Measurements from ENCODE around the gene UGDH. TPM values are rescaled to one million over a fixed set of nuclear protein-coding genes. Genes with fewer than 3 reads are reported as not detected.

Gene UGDH
- total and polyA plus RNA-seq, 2 of the 13 experiments (the other 11 are each of a cell fraction or from before 2014, with no cell fraction given), result 99.0 to 384 TPM

- TF ChIP-seq ARNT2 (CRISPR knock-in tag; IDR thresholded peaks at IDR 0.05; ENCODE audit: low read depth) (no peak), TEAD2 (CRISPR knock-in tag; IDR thresholded peaks at IDR 0.05) (no peak), DDIT3 (CRISPR knock-in tag; IDR thresholded peaks at IDR 0.05) (no peak), TBX3 (IDR thresholded peaks at IDR 0.05; ENCODE audit: borderline replicate concordance) (no peak), DMAP1 (CRISPR knock-in tag; IDR thresholded peaks at IDR 0.05) (no peak), YEATS4 (CRISPR knock-in tag; IDR thresholded peaks at IDR 0.05; ENCODE audit: borderline replicate concordance) (no peak), PBX3 (CRISPR knock-in tag; IDR thresholded peaks at IDR 0.05; ENCODE audit: borderline replicate concordance) (no peak), ZNF570 (CRISPR knock-in tag; IDR thresholded peaks at IDR 0.05; ENCODE audit: borderline replicate concordance) (no peak), ZKSCAN8 (CRISPR knock-in tag; IDR thresholded peaks at IDR 0.05; ENCODE audit: borderline replicate concordance) (no peak), HNRNPLL (IDR thresholded peaks at IDR 0.05; ENCODE audit: low read depth, low read length, poor library complexity, severe bottlenecking) (no peak), ZNF335 (CRISPR knock-in tag; IDR thresholded peaks at IDR 0.05) (no peak), ZNF503 (CRISPR knock-in tag; IDR thresholded peaks at IDR 0.05) (no peak), HMG20B (CRISPR knock-in tag; conservative IDR thresholded peaks at IDR 0.05) (no peak), JUND (CRISPR knock-in tag; IDR thresholded peaks at IDR 0.05) (no peak), NFIC (IDR thresholded peaks at IDR 0.05; ENCODE audit: low read length) (0 out of 2 replicates have a peak, but pooled peaks have one; percentile 40), ZNF644 (CRISPR knock-in tag; IDR thresholded peaks at IDR 0.05; ENCODE audit: low read depth) (no peak), ZBED4 (CRISPR knock-in tag; IDR thresholded peaks at IDR 0.05; ENCODE audit: borderline replicate concordance) (no peak), RBM22 (optimal IDR thresholded peaks at IDR 0.05; ENCODE audit: low read length) (peak; percentile 10)
- TF ChIP-seq, protein P1, sequence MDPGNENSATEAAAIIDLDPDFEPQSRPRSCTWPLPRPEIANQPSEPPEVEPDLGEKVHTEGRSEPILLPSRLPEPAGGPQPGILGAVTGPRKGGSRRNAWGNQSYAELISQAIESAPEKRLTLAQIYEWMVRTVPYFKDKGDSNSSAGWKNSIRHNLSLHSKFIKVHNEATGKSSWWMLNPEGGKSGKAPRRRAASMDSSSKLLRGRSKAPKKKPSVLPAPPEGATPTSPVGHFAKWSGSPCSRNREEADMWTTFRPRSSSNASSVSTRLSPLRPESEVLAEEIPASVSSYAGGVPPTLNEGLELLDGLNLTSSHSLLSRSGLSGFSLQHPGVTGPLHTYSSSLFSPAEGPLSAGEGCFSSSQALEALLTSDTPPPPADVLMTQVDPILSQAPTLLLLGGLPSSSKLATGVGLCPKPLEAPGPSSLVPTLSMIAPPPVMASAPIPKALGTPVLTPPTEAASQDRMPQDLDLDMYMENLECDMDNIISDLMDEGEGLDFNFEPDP (CRISPR knock-in tag; conservative IDR thresholded peaks at IDR 0.05), result 0 out of 2 replicates have a peak, but pooled peaks have one; percentile 50
- TF ChIP-seq, protein P2, sequence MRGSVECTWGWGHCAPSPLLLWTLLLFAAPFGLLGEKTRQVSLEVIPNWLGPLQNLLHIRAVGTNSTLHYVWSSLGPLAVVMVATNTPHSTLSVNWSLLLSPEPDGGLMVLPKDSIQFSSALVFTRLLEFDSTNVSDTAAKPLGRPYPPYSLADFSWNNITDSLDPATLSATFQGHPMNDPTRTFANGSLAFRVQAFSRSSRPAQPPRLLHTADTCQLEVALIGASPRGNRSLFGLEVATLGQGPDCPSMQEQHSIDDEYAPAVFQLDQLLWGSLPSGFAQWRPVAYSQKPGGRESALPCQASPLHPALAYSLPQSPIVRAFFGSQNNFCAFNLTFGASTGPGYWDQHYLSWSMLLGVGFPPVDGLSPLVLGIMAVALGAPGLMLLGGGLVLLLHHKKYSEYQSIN (CRISPR knock-in tag; IDR thresholded peaks at IDR 0.05; ENCODE audit: borderline replicate concordance), result no peak
Observed at GRCh38 chr4:39452153-39452859, 74.9 kb downstream of the UGDH start (continued).
